ENCODE data around the gene RBBP8. TPM values are rescaled to one million over a fixed set of nuclear protein-coding genes. Genes with fewer than 3 reads are reported as not detected.

The RBBP8 gene
- total RNA-seq, result 123 and 127 TPM in 2 replicates

GRCh38 chr18:22933206-22933965 lies at the start of gene RBBP8:
TSS of gene RBBP8 (plus strand) at chr18:22933328. CDS start at chr18:22936852, 3,524 bp downstream.

Other genes with a start within 250 kb of the RBBP8 start
- 0.23 and 1.9 TPM in 2 replicates for gene CABLES1, start 202.2 kb downstream of the RBBP8 start, total RNA-seq